ENCODE measurements around the gene BUB3.

Gene BUB3

GRCh38 chr10:123141791-123142700 lies 12.2 kb upstream of the BUB3 start:
- DNase-seq, result no peak

- DNase-seq, result no peak
Measured at GRCh38 chr10:123142701-123143161, 11.5 kb upstream of the BUB3 start.

GRCh38 chr10:123143162-123143824 lies 10.9 kb upstream of the BUB3 start:
- no peak for DNase-seq

- no peak for DNase-seq
Measured at GRCh38 chr10:123143825-123144168, 10.4 kb upstream of the BUB3 start.

GRCh38 chr10:123144697-123145541 lies 9.3 kb upstream of the BUB3 start:
- DNase-seq, result no peak

GRCh38 chr10:123145542-123146012 lies 8.6 kb upstream of the BUB3 start:
- DNase-seq, result no peak

- no peak for DNase-seq
Measured at GRCh38 chr10:123146013-123146893, 7.9 kb upstream of the BUB3 start.

GRCh38 chr10:123146894-123147634 lies 7.1 kb upstream of the BUB3 start:
- DNase-seq, result no peak

- DNase-seq, result no peak
Measured at GRCh38 chr10:123147635-123148413, 6.4 kb upstream of the BUB3 start, which contains the start of gene HMX2. TSS of gene HMX2 (plus strand) at chr10:123148136. CDS start at chr10:123148379, 243 bp downstream.

- no peak for DNase-seq
Measured at GRCh38 chr10:123148414-123149161, 5.6 kb upstream of the BUB3 start.

GRCh38 chr10:123149162-123149567 lies 5.0 kb upstream of the BUB3 start:
- no peak for DNase-seq

GRCh38 chr10:123149568-123150270 lies 4.5 kb upstream of the BUB3 start:
- no peak for DNase-seq

- DNase-seq, result no peak
Measured at GRCh38 chr10:123150271-123150985, 3.8 kb upstream of the BUB3 start.

GRCh38 chr10:123150986-123151736 lies 3.0 kb upstream of the BUB3 start:
- DNase-seq, result no peak

GRCh38 chr10:123151737-123152135 lies 2.5 kb upstream of the BUB3 start:
- DNase-seq, result no peak

GRCh38 chr10:123153486-123154091 lies 613 bp upstream of the BUB3 start:
- DNase-seq, result no peak
